HG03442 (cell line): ENCODE data around the gene IL23R.

Experiments used
- ATAC-seq: cut with Tn5 transposase; IDR thresholded peaks from one replicate; pipeline ENCODE4 v1.9.1; 2021; ENCODE audit warnings: mild to moderate bottlenecking, moderate library complexity; ENCODE audit not compliant: unreplicated experiment

The IL23R gene

GRCh38 chr1:67228791-67229190 is 62.5 kb downstream of the IL23R start:
- no peak for ATAC-seq

GRCh38 chr1:67230539-67230938 is 64.3 kb downstream of the IL23R start:
- no peak for ATAC-seq

GRCh38 chr1:67236277-67236676 is 70.0 kb downstream of the IL23R start:
- no peak for ATAC-seq

GRCh38 chr1:67239738-67240137 is 73.5 kb downstream of the IL23R start:
- ATAC-seq: no peak

- ATAC-seq: no peak
These were observed 75.0 kb downstream of the IL23R start for GRCh38 chr1:67241200-67241746.

GRCh38 chr1:67242016-67242415 is 75.8 kb downstream of the IL23R start:
- no peak for ATAC-seq

GRCh38 chr1:67250051-67250653 is 83.9 kb downstream of the IL23R start:
- no peak for ATAC-seq

GRCh38 chr1:67256291-67257172 is 90.3 kb downstream of the IL23R start:
- ATAC-seq: no peak

GRCh38 chr1:67257173-67257535 is 90.9 kb downstream of the IL23R start:
- ATAC-seq: no peak

- no peak for ATAC-seq
These were observed 95.4 kb downstream of the IL23R start for GRCh38 chr1:67261680-67262079.

- no peak for ATAC-seq
These were observed 96.5 kb downstream of the IL23R start for GRCh38 chr1:67262735-67263134.

GRCh38 chr1:67264152-67264551 is 97.9 kb downstream of the IL23R start:
- no peak for ATAC-seq

GRCh38 chr1:67264899-67265298 is 98.6 kb downstream of the IL23R start:
- no peak for ATAC-seq

GRCh38 chr1:67269061-67269460 is 102.8 kb downstream of the IL23R start:
- no peak for ATAC-seq

- no peak for ATAC-seq
These were observed 104.3 kb downstream of the IL23R start for GRCh38 chr1:67270541-67270940.

GRCh38 chr1:67273591-67273990 is 107.3 kb downstream of the IL23R start:
- ATAC-seq: no peak

- peak; percentile 93 for ATAC-seq
These were observed 108.5 kb downstream of the IL23R start for GRCh38 chr1:67274623-67275325.

GRCh38 chr1:67280696-67281095 is 114.4 kb downstream of the IL23R start:
- no peak for ATAC-seq

GRCh38 chr1:67281244-67281643 is 115.0 kb downstream of the IL23R start:
- ATAC-seq: no peak

GRCh38 chr1:67285780-67286488 is 119.7 kb downstream of the IL23R start:
- peak; percentile 97 for ATAC-seq

GRCh38 chr1:67290236-67290635 is 124.0 kb downstream of the IL23R start:
- ATAC-seq: no peak
